Prostate gland (tissue), 2 donors: ENCODE measurements around the gene KIAA1328. TPM values are rescaled to one million over a fixed set of nuclear protein-coding genes. Genes with fewer than 3 reads are reported as not detected.

ENCODE experiments used
- DNase-seq: peaks from one replicate; pipeline ENCODE4 v3.0.0-alpha.2; 2019; ENCODE audit warnings: low spot score
- H3K27ac ChIP-seq, 2 donors: fragments of 200-600 bp; sonication (generic); 2 replicates each; pipeline ENCODE4 v1.5.1; 2017 to 2019
- H3K27me3 ChIP-seq: fragments of 200-600 bp; sonication (generic); replicated peaks from 2 replicates; pipeline ENCODE4 v1.5.1; 2019; ENCODE audit not compliant: insufficient read depth
- H3K36me3 ChIP-seq, 2 donors: fragments of 200-600 bp; sonication (generic); 1 replicate in 1 of 2; 2 replicates in 1 of 2; pipeline versions ENCODE4 v1.5.1 to v1.8.1; 2017 to 2019
- H3K4me1 ChIP-seq: fragments of 200-600 bp; sonication (generic); replicated peaks from 2 replicates; pipeline ENCODE4 v1.5.1; 2019
- H3K4me3 ChIP-seq, 2 donors: fragments of 200-600 bp; sonication (generic); 2 replicates each; pipeline ENCODE4 v1.5.1; 2017 to 2019
- H3K9me3 ChIP-seq: fragments of 200-600 bp; sonication (generic); 2 replicates; pipeline ENCODE4 v1.5.1; 2017
- POLR2A ChIP-seq: fragments of 450-650 bp; IDR thresholded peaks from one replicate; pipeline ENCODE4 v1.6.1; 2016; ENCODE audit warnings: antibody characterized with exemption, mild to moderate bottlenecking
- POLR2AphosphoS5 ChIP-seq: sonication (generic); formaldehyde crosslinking; IDR thresholded peaks from one replicate; pipeline ENCODE4 v1.6.1; 2017; ENCODE audit warnings: antibody characterized with exemption
- WGBS: methylation state at CpG from one replicate; pipeline ENCODE4 v1.1.5; 2018; 5-methylcytosine and 5-hydroxymethylcytosine counted together
- intact Hi-C: fragments of 100-400 bp; cut with DNase I; formaldehyde crosslinking; loops from one replicate; pipeline ENCODE4 v1.14.2; 2022
- total RNA-seq, 2 donors: library from RNA; depleted of rRNA; stranded (reverse); fragments of >200 nt; gene quantifications; one replicate each; pipeline ENCODE4 v1.1.0, GENCODE V29; 2016
- TF ChIP-seq, protein P1 (sequence below), 4 experiments: fragments of 200-600 bp in 2 of 4; fragments of 450-650 bp in 2 of 4; sonication (generic) in 2 of 4; IDR thresholded peaks; 1 replicate in 3 of 4; 2 replicates in 1 of 4; pipeline ENCODE4 v1.5.1; 2016 to 2019; ENCODE audit warnings: antibody characterized with exemption in 4 of 4, mild to moderate bottlenecking in 2 of 4, moderate library complexity in 2 of 4

Gene KIAA1328
- total RNA-seq, 2 donors from 2014 or later = 8.7 to 13.7 TPM

DNA sequence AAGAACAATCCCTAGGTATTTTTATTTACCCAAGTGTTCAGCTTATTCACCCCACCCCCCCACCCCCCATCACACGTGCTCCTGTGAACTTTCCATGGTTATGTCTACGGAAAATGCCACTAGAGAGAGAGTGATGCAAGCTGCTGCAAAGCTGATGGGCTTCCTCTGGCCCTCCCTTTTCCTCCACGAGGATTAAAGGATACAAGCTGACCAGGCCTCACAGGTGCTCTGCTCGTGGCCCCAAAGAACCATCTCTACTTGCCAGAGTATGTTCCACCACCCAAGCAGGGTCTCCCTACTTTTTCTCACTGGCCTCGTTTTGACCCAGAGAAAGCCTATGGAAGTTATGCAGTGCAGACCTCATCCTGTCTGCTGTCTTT is 394.1 kb downstream of the KIAA1328 start:
- Histone ChIP-seq H3K4me3 (no peak overlapping the region), H3K27ac (no peak overlapping the region), H3K36me3 (no peaks in the 10 kb centered on the region), H3K4me1 (no peaks in the 10 kb centered on the region), H3K27me3 (no peaks in the 10 kb centered on the region), H3K9me3 (no peaks in the 10 kb centered on the region)
- 79% methylated on average over 5 of the region's 5 CpGs for WGBS
- intact Hi-C loops = no loop called here
- DNase-seq = no peak
- TF ChIP-seq POLR2A (no peak), POLR2AphosphoS5 (no peak)
- TF ChIP-seq, protein P1, sequence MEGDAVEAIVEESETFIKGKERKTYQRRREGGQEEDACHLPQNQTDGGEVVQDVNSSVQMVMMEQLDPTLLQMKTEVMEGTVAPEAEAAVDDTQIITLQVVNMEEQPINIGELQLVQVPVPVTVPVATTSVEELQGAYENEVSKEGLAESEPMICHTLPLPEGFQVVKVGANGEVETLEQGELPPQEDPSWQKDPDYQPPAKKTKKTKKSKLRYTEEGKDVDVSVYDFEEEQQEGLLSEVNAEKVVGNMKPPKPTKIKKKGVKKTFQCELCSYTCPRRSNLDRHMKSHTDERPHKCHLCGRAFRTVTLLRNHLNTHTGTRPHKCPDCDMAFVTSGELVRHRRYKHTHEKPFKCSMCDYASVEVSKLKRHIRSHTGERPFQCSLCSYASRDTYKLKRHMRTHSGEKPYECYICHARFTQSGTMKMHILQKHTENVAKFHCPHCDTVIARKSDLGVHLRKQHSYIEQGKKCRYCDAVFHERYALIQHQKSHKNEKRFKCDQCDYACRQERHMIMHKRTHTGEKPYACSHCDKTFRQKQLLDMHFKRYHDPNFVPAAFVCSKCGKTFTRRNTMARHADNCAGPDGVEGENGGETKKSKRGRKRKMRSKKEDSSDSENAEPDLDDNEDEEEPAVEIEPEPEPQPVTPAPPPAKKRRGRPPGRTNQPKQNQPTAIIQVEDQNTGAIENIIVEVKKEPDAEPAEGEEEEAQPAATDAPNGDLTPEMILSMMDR (IDR thresholded peaks at IDR 0.05) = no peak

DNA sequence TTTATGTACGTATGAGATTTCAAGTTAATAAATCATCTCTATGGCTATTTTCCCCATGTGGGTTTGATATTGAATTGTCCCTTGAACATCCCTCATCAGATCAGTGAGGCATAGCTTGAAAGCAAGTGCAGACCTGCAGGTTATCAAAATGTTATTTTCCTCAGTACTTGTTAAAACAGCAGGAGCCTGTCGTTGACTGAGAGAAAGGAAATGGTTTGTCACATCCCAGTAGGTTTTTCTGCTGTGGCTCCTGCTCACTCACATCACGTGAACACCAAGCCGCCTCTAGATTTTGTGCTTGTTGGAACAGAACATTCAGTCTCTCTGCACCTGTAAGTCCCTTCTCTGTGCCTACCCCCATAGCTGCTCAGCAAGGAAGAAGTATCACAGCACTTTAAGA is 396.4 kb downstream of the KIAA1328 start:
- no peaks in the 10 kb centered on the region for H3K36me3 ChIP-seq
- H3K9me3 ChIP-seq = no peaks in the 10 kb centered on the region
- no peak overlapping the region for H3K4me3 ChIP-seq
- H3K27ac ChIP-seq = no peak overlapping the region
- TF ChIP-seq, protein P1 (IDR thresholded peaks at IDR 0.05) = no peak
- TF ChIP-seq POLR2AphosphoS5 = no peak
- TF ChIP-seq POLR2A = no peak
- no peaks in the 10 kb centered on the region for H3K27me3 ChIP-seq
- no peaks in the 10 kb centered on the region for H3K4me1 ChIP-seq
- DNase-seq = no peak
- 64% methylated on average over 4 of the region's 4 CpGs for WGBS
- intact Hi-C loops = no loop called here

DNA sequence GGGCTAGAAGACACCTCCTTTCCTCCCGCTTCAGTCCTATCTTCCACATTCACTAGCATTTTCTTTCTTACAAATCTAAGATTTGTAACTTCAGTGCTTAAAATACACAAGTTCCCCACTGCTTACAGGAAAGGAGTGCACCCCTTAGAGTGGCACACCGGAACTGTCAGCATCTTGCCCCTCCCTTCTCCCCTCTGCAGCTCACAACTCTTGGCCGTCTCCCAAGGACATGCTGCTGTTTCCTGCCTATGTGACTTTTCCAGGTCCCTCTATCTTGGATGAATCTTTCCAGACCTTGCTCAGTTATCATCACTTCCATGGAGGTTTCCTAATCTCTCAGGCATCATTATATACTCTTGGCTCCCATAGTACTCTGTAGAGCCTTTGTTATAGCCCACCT is 401.8 kb downstream of the KIAA1328 start:
- 45% methylated on average over 3 of the region's 3 CpGs for WGBS
- no peaks in the 10 kb centered on the region for H3K9me3 ChIP-seq
- H3K27ac ChIP-seq = no peak overlapping the region
- H3K36me3 ChIP-seq = no peaks in the 10 kb centered on the region
- TF ChIP-seq, protein P1 (IDR thresholded peaks at IDR 0.05) = no peak
- TF ChIP-seq POLR2AphosphoS5 (no peak), POLR2A (no peak)
- H3K4me1 ChIP-seq = no peaks in the 10 kb centered on the region
- no peaks in the 10 kb centered on the region for H3K27me3 ChIP-seq
- DNase-seq = no peak
- intact Hi-C loops = no loop called here
- no peak overlapping the region for H3K4me3 ChIP-seq

DNA sequence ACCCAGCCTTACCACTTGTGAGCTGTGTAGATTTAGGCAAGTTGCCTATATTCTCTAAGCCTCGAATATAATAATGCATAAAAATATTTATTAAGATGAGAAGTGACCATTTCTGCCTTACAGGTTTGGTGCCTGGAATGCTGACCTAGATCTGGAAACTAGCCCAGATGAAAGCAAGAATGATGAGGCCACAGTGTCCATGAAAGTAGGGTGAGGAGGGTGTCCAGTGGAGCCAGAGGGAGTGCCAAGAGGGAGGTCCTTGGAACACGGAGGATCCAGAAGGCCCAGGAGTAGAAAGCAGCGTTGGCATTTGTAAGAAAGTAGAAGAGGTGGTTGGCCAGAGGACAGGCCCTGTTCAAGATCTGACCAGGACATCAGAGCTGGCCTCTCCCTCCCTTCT is 402.3 kb downstream of the KIAA1328 start:
- WGBS = 32% methylated on average over 3 of the region's 3 CpGs
- DNase-seq = no peak
- no peaks in the 10 kb centered on the region for H3K36me3 ChIP-seq
- H3K4me1 ChIP-seq = no peaks in the 10 kb centered on the region
- no peak overlapping the region for H3K27ac ChIP-seq
- intact Hi-C loops = no loop called here
- no peaks in the 10 kb centered on the region for H3K9me3 ChIP-seq
- H3K27me3 ChIP-seq = no peaks in the 10 kb centered on the region
- H3K4me3 ChIP-seq = no peak overlapping the region
- TF ChIP-seq POLR2A (no peak), POLR2AphosphoS5 (no peak)
- TF ChIP-seq, protein P1 (IDR thresholded peaks at IDR 0.05) = no peak

DNA sequence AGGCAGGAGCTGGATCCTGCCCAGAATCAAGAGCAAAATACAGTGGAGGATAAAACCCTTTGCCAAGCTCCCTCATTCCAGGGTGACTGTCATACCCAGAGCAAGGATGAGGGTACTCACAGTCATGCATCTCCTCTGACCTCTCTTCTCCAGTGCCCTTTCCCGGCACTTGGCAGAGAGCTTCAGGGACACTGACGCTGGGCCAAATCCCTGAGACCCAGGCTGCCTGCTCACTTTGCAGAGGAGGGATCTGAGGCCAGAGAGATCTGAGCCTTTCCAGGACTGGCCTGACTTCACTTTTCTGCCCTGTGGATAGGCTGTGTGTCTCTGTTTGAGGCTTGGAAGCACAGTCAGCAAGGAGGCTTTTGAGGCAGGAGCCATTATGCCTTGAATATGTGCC is 406.7 kb downstream of the KIAA1328 start:
- intact Hi-C loops = no loop called here
- Histone ChIP-seq H3K4me1 (no peaks in the 10 kb centered on the region), H3K9me3 (no peaks in the 10 kb centered on the region), H3K36me3 (no peaks in the 10 kb centered on the region), H3K27ac (no peak overlapping the region), H3K27me3 (no peaks in the 10 kb centered on the region), H3K4me3 (no peak overlapping the region)
- WGBS = 89% methylated on average over 2 of the region's 2 CpGs
- no peak for DNase-seq
- no peak for TF ChIP-seq POLR2A
